Tibial nerve (tissue), 4 donors: ENCODE data around the gene GSTM2. TPM values are rescaled to one million over a fixed set of nuclear protein-coding genes. Genes with fewer than 3 reads are reported as not detected.

Source experiments
- DNase-seq, 2 donors: peaks; one replicate each; pipeline ENCODE4 v3.0.0-alpha.2; 2019; ENCODE audit warnings: low spot score in 2 of 2
- H3K27ac ChIP-seq, 4 donors: fragments of 200-600 bp; sonication (generic) in 3 of 4; one replicate each; pipeline ENCODE4 v1.5.1; 2017 to 2019; ENCODE audit warnings: mild to moderate bottlenecking in 1 of 4
- H3K27me3 ChIP-seq, 2 donors: fragments of 200-600 bp; sonication (generic) in 1 of 2; one replicate each; pipeline versions ENCODE4 v1.5.1 to v1.6.0; 2017 to 2019
- H3K36me3 ChIP-seq, 3 donors: fragments of 200-600 bp; sonication (generic); one replicate each; pipeline ENCODE4 v1.5.1; 2018 to 2019
- H3K4me1 ChIP-seq, 4 donors: fragments of 200-600 bp; sonication (generic) in 3 of 4; one replicate each; pipeline ENCODE4 v1.5.1; 2017 to 2019
- H3K4me3 ChIP-seq, 4 donors: fragments of 200-600 bp; sonication (generic) in 3 of 4; one replicate each; pipeline ENCODE4 v1.5.1; 2017 to 2019; ENCODE audit warnings: mild to moderate bottlenecking in 1 of 4, moderate library complexity in 1 of 4
- H3K9me3 ChIP-seq, 4 donors: fragments of 200-600 bp; sonication (generic) in 3 of 4; one replicate each; pipeline ENCODE4 v1.5.1; 2017 to 2019
- CTCF ChIP-seq, 5 experiments: fragments of 200-600 bp in 3 of 5; fragments of 450-650 bp in 2 of 5; sonication (generic) in 3 of 5; IDR thresholded peaks; one replicate each; pipeline ENCODE4 v1.5.1; 2016 to 2019; ENCODE audit warnings: antibody characterized with exemption in 5 of 5, mild to moderate bottlenecking in 3 of 5, moderate library complexity in 2 of 5
- EP300 ChIP-seq, 2 donors: sonication (generic); formaldehyde crosslinking; IDR thresholded peaks; one replicate each; pipeline ENCODE4 v1.6.1; 2017; ENCODE audit warnings: antibody characterized with exemption in 2 of 2, mild to moderate bottlenecking in 1 of 2
- POLR2A ChIP-seq, 2 donors: fragments of 450-650 bp; IDR thresholded peaks; one replicate each; pipeline ENCODE4 v1.6.1; 2017; ENCODE audit warnings: antibody characterized with exemption in 2 of 2, mild to moderate bottlenecking in 2 of 2, moderate library complexity in 2 of 2
- WGBS, 2 donors: methylation state at CpG; one replicate each; pipeline ENCODE4 v1.1.5; 2018; 5-methylcytosine and 5-hydroxymethylcytosine counted together
- total RNA-seq, 4 donors: library from RNA; depleted of rRNA; stranded (reverse); fragments of >200 nt; gene quantifications; one replicate each; pipeline ENCODE4 v1.1.0, GENCODE V29; 2016

Gene GSTM2
- total RNA-seq, 4 donors from 2014 or later: 87.1 to 120 (median 103) TPM

DNA sequence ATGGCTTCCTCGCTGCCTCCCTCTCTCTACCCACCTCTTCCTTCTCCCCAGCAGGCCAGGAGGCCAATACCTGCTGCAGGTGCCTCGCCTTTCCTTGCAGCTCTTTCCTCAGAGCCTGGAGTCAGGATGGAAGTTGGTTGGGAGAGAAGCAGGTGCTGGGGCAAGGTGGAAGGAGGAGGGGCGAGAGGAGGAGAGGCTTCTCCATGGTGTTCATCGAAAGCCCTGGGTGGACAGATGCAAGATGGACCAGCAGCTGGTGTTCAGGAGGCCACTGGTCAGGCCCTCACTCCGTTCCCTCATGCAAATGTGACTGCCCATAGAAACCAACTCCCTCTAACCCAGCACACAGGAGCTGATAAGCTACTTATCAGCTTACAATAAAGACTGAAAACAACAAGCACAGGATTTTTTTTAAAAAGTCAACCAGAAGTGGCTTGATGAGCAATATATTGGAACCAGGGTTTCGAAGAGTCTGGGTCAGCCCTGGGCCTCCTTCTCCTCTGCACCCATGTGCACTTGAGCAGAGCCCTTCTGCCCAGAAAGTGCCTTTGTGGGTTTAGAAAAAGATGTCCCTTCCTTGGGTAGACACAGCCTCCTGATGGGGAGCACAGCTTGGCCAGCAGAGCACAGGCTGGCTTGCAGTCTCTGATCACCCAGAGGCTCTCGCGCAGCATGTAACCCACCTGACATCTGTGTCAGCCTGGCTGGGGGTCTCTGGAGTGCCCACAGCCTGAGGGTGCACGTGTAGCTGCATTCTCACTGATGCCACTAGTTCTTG, 28.6 kb upstream of the GSTM2 start:
- no peak for DNase-seq
- 83 to 85% methylated on average over 7 to 9 of the region's 9 CpGs for WGBS, 2 donors
- Histone ChIP-seq H3K36me3 (no peaks in the 10 kb centered on the region), H3K4me1 (peaks cover 0 to 29% (median 11%) of the 10 kb centered on the region in 4 donors), H3K4me3 (no peak overlapping the region), H3K27me3 (no peaks in the 10 kb centered on the region), H3K9me3 (no peaks in the 10 kb centered on the region), H3K27ac (no peak overlapping the region)
- TF ChIP-seq POLR2A (IDR thresholded peaks at IDR 0.05) (no peak), CTCF (IDR thresholded peaks at IDR 0.05) (no peak), EP300 (IDR thresholded peaks at IDR 0.05) (no peak)

DNA sequence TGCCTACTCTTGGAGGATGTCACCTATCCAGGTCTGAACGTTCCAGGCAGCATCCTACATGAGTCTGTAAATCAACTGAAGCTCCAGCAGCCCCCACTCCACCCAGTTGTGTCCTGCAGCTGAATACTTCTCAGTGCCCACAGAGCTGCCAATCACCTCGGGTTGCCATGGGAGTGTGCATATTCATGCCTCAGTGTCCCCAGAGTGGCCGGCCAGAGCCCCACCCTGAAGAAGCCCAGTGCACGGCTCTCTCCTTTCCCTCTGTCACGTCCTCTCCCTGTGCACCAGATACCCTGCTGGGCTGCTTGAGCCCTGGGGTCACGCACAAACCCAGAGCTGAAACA, 28.0 kb upstream of the GSTM2 start:
- Histone ChIP-seq H3K27me3 (no peaks in the 10 kb centered on the region), H3K4me1 (peaks cover 0 to 29% (median 11%) of the 10 kb centered on the region in 4 donors), H3K9me3 (no peaks in the 10 kb centered on the region), H3K36me3 (no peaks in the 10 kb centered on the region), H3K4me3 (no peak overlapping the region), H3K27ac (no peak overlapping the region)
- TF ChIP-seq POLR2A (IDR thresholded peaks at IDR 0.05) (no peak), CTCF (IDR thresholded peaks at IDR 0.05) (no peak), EP300 (IDR thresholded peaks at IDR 0.05) (no peak)
- DNase-seq: peak in 1 of 2 donors; percentile 1
- WGBS, 2 donors: 43 to 58% methylated on average over 5 to 6 of the region's 6 CpGs

DNA sequence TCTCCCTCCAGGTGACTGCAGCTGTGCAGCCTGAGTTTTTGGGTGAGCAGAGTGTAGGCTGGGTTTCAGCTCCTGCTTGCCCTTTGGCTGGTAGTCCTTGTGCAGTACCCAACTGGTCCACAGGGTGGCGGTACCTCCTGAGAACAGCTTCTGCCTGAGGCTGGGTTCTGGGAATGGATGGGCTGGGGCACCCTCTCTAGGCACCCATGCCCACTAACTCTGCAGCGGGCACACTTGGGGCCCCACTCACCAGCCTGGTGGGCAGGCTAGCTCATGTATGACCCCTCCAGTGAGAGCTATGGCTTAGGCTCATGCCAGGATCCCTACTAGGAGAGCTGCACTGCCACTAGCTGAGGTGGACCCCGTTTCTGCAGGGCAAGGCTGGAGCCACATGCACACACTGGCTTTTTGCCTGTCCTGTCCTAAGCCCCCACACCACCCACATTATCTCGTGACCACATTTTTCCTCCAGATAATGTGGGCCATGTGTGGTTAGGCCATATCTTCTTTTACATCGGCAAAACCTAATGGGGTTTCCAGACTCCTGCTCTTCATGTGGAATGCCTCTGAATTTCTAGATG, 27.5 kb upstream of the GSTM2 start:
- Histone ChIP-seq H3K4me3 (no peak overlapping the region), H3K36me3 (no peaks in the 10 kb centered on the region), H3K9me3 (no peaks in the 10 kb centered on the region), H3K4me1 (peaks cover 0 to 29% (median 11%) of the 10 kb centered on the region in 4 donors), H3K27ac (no peak overlapping the region), H3K27me3 (no peaks in the 10 kb centered on the region)
- TF ChIP-seq CTCF (IDR thresholded peaks at IDR 0.05) (peak; percentile 90 to 96 (median 95)), EP300 (IDR thresholded peaks at IDR 0.05) (no peak), POLR2A (IDR thresholded peaks at IDR 0.05) (no peak)
- peak; percentile 89 to 97 for DNase-seq
- 40 to 47% methylated on average over 4 to 5 of the region's 5 CpGs for WGBS, 2 donors

DNA sequence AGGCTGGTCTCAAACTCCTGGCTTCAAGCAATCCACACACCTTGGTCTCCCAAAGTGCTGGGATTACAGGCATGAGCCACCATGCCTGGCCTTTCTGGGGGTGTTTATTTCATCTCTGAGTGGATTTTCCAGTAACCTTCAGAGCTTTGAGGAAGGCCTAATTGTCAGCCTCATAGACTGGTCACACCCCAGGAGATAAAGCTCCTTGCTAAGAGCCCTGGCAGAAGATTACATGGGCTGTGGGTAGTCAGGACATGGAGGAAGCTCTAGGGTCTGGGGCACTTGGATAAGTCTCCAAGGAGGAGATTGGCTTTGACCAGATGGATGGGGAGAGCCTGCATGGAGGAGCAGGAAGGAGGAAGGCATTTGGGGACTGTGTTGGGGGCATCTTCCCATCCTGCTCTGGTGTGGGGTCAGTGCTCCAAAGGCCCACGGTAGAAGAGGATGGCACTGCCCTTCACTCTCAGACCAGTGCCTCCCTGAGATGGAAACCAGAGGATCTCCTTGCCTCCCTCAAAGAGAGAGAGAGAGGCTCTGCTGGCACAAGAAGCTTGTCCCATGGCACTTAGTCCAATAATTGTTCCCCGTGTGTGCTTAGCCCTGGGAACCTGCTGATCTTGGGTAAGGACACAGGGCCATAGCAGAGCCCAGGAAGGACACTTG, 26.6 kb upstream of the GSTM2 start:
- TF ChIP-seq POLR2A (IDR thresholded peaks at IDR 0.05): no peak
- Histone ChIP-seq H3K36me3 (no peaks in the 10 kb centered on the region), H3K9me3 (no peaks in the 10 kb centered on the region), H3K27me3 (no peaks in the 10 kb centered on the region), H3K4me3 (no peak overlapping the region), H3K27ac (no peak overlapping the region), H3K4me1 (peaks cover 0 to 25% (median 6%) of the 10 kb centered on the region in 4 donors)
- whole genome bisulfite sequencing, 2 donors: 73 to 86% methylated on average over 2 of the region's 2 CpGs
- DNase-seq: peak in 1 of 2 donors; percentile 2

DNA sequence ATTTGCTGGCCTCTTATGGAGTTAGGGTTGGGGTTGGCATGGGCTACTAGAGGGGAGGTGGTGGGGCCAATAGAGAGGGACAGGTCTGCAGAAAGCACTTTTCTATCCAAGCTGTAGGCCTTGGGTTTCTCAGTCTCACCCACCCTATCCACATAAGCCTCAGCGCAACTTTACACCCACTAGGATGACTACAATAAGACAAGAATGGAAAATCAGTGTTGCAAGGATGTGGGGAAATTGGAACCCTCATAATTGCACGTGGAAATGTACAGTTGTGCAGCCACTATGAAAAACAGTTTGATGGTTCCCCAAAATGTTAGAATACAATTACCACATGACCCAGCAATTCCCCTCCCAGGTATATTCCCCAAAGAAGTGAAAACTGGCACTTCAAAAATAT, 26.0 kb upstream of the GSTM2 start:
- no peaks in the 10 kb centered on the region for H3K9me3 ChIP-seq
- H3K4me1 ChIP-seq: peaks cover 0 to 20% (median 3%) of the 10 kb centered on the region in 4 donors
- DNase-seq: no peak
- no peak overlapping the region for H3K4me3 ChIP-seq
- TF ChIP-seq EP300 (IDR thresholded peaks at IDR 0.05): no peak
- no peak for TF ChIP-seq POLR2A (IDR thresholded peaks at IDR 0.05)
- TF ChIP-seq CTCF (IDR thresholded peaks at IDR 0.05): no peak
- no peak overlapping the region for H3K27ac ChIP-seq
- H3K36me3 ChIP-seq: no peaks in the 10 kb centered on the region
- H3K27me3 ChIP-seq: no peaks in the 10 kb centered on the region
- WGBS, 2 donors: 67 to 84% methylated on average over 2 of the region's 2 CpGs
